ENCODE measurements around the gene ATP8B3. TPM values are rescaled to one million over a fixed set of nuclear protein-coding genes. Genes with fewer than 3 reads are reported as not detected.

ATP8B3 gene
- total RNA-seq, 4 donors from 2014 or later = 0.09 to 0.24 TPM; not detected in 2

DNA sequence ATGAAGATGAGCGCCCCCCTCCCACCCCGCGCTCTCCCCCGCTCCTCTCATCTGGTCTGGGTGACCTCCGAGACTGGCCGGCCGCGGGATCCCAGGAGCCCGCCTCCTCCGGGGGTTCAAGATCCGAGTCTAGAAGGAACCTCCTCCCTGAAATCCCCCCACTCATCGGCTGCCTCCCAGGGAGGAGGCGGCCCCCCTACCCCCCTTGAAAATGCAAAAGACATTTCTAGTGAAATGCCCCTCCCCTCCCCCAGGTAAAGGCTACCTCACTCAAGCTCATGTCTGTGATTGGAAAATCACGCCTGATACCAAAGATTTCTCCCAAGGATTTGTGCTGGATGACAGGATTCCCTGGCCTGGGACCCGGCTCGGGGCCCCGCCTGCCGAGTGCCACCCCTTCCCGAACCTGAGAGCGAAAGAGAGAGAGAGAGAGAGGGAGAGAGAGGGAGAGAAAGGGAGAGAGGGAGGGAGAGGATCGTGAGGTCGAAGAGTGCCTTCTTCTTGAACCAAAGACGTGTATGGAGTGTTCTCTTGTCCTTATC lies 35.4 kb downstream of the ATP8B3 start:
- no peak for ATAC-seq
- intact Hi-C loops (cut with DNase I; ENCODE audit: low total_unique reads) = no loop called here
- TF ChIP-seq POLR2A (IDR thresholded peaks at IDR 0.05) (no peak), CTCF (IDR thresholded peaks at IDR 0.05 in 4 of 5, conservative IDR thresholded peaks at IDR 0.05 in 1 of 5) (no peak)
- no peak overlapping the region for H3K4me3 ChIP-seq
- H3K36me3 ChIP-seq = no peaks in the 10 kb centered on the region
- H3K9me3 ChIP-seq = peaks cover 0 to 2% (median 0%) of the 10 kb centered on the region in 3 donors
- H3K27ac ChIP-seq = no peak overlapping the region
- no peaks in the 10 kb centered on the region for H3K4me1 ChIP-seq
- peaks cover 62 to 92% (median 65%) of the 10 kb centered on the region in 3 donors for H3K27me3 ChIP-seq
- in situ Hi-C loops (cut with MboI; ENCODE audit: low sequenced_read_pairs in 4 of 4) = no loop called here
- no peak for DNase-seq

- H3K9me3 ChIP-seq = peaks cover 0 to 2% (median 0%) of the 10 kb centered on the region in 3 donors
- no peaks in the 10 kb centered on the region for H3K4me1 ChIP-seq
- no peak for TF ChIP-seq CTCF (IDR thresholded peaks at IDR 0.05 in 4 of 5, conservative IDR thresholded peaks at IDR 0.05 in 1 of 5)
- no peak for TF ChIP-seq POLR2A (IDR thresholded peaks at IDR 0.05)
- no peaks in the 10 kb centered on the region for H3K36me3 ChIP-seq
- in situ Hi-C loops (cut with MboI; ENCODE audit: low sequenced_read_pairs in 4 of 4) (no loop called here), intact Hi-C loops (cut with DNase I; ENCODE audit: low total_unique reads) (no loop called here)
- H3K27ac ChIP-seq = no peak overlapping the region
- H3K27me3 ChIP-seq = peaks cover 62 to 92% (median 64%) of the 10 kb centered on the region in 3 donors
- ATAC-seq = no peak
- DNase-seq = no peak
- H3K4me3 ChIP-seq = no peak overlapping the region
Observed at GRCh38 chr19:1775951-1776605, 36.0 kb downstream of the ATP8B3 start.

- Histone ChIP-seq H3K4me1 (no peaks in the 10 kb centered on the region), H3K9me3 (peaks cover 0 to 10% (median 0%) of the 10 kb centered on the region in 3 donors), H3K36me3 (no peaks in the 10 kb centered on the region), H3K4me3 (no peak overlapping the region), H3K27ac (no peak overlapping the region), H3K27me3 (peaks cover 53 to 92% (median 57%) of the 10 kb centered on the region in 3 donors)
- intact Hi-C loops (cut with DNase I; ENCODE audit: low total_unique reads) (no loop called here), in situ Hi-C loops (cut with MboI; ENCODE audit: low sequenced_read_pairs in 4 of 4) (loop anchor here in 1 of 4 donors (25.0 kb wide), 1 partner anchor 238 kb away; no protein-coding TSS in a partner anchor)
- ATAC-seq = no peak
- no peak for DNase-seq
- TF ChIP-seq CTCF (IDR thresholded peaks at IDR 0.05 in 4 of 5, conservative IDR thresholded peaks at IDR 0.05 in 1 of 5) = peak in 2 of 5 experiments; percentile 18 to 54
- TF ChIP-seq POLR2A (IDR thresholded peaks at IDR 0.05) = no peak
Observed at GRCh38 chr19:1774989-1775772, 36.9 kb downstream of the ATP8B3 start.

DNA sequence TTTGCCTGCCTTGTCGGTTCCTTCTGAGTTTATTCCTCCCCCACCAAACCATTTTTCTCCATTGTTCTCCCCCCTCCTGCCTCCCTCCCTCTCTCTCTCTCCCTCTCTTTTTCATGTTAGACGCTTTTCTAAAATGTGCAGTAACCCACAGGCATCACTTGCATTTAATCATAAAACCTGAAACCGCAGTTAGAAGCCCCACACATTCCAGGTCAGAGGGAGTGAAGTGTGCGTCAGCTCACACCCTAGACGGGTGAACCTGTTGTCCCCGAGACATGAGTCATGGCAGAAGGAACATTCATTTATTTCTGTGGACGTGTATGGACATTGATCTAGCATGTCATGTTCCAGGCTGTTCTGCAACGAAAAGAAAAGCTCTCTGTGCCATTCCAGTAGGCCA lies 38.9 kb downstream of the ATP8B3 start:
- H3K4me3 ChIP-seq = no peak overlapping the region
- in situ Hi-C loops (cut with MboI; ENCODE audit: low sequenced_read_pairs in 4 of 4) (loop anchor here in 1 of 4 donors (25.0 kb wide), 1 partner anchor 236 kb away; no protein-coding TSS in a partner anchor), intact Hi-C loops (cut with DNase I; ENCODE audit: low total_unique reads) (no loop called here)
- H3K9me3 ChIP-seq = peaks cover 0 to 11% (median 0%) of the 10 kb centered on the region in 3 donors
- ATAC-seq (no peak), DNase-seq (no peak)
- no peaks in the 10 kb centered on the region for H3K36me3 ChIP-seq
- TF ChIP-seq CTCF (IDR thresholded peaks at IDR 0.05 in 4 of 5, conservative IDR thresholded peaks at IDR 0.05 in 1 of 5) (no peak), POLR2A (IDR thresholded peaks at IDR 0.05) (no peak)
- H3K4me1 ChIP-seq = no peaks in the 10 kb centered on the region
- H3K27ac ChIP-seq = no peak overlapping the region
- peaks cover 57 to 91% (median 63%) of the 10 kb centered on the region in 3 donors for H3K27me3 ChIP-seq
